ENCODE data around the gene TMEM26.

The TMEM26 gene

GRCh38 chr10:61458031-61458430 is 4.8 kb upstream of the TMEM26 start:
- no peak for DNase-seq

- peak; percentile 47 for DNase-seq
These were observed 3.1 kb upstream of the TMEM26 start for GRCh38 chr10:61456095-61456789.

GRCh38 chr10:61455656-61456055 is 2.5 kb upstream of the TMEM26 start:
- DNase-seq = no peak

- no peak for DNase-seq
These were observed 1.4 kb upstream of the TMEM26 start for GRCh38 chr10:61454541-61454940.

GRCh38 chr10:61452151-61452651 is 980 bp downstream of the TMEM26 start:
- no peak for DNase-seq

- no peak for DNase-seq
These were observed 1.8 kb downstream of the TMEM26 start for GRCh38 chr10:61451357-61451756.

GRCh38 chr10:61448841-61449600 is 4.2 kb downstream of the TMEM26 start:
- DNase-seq = no peak

- no peak for DNase-seq
These were observed 5.1 kb downstream of the TMEM26 start for GRCh38 chr10:61448091-61448490.

GRCh38 chr10:61439058-61439609 is 14.0 kb downstream of the TMEM26 start:
- DNase-seq = no peak

GRCh38 chr10:61438141-61438988 is 14.8 kb downstream of the TMEM26 start:
- peak; percentile 23 for DNase-seq

GRCh38 chr10:61423178-61423577 is 30.0 kb downstream of the TMEM26 start:
- DNase-seq = no peak

- DNase-seq = no peak
These were observed 35.5 kb downstream of the TMEM26 start for GRCh38 chr10:61417661-61418060.

GRCh38 chr10:61415824-61416223 is 37.4 kb downstream of the TMEM26 start:
- no peak for DNase-seq

- DNase-seq = no peak
These were observed 41.5 kb downstream of the TMEM26 start for GRCh38 chr10:61411706-61412105.

- DNase-seq = no peak
These were observed 42.7 kb downstream of the TMEM26 start for GRCh38 chr10:61410353-61411070.

- DNase-seq = no peak
These were observed 44.0 kb downstream of the TMEM26 start for GRCh38 chr10:61409157-61409556.

GRCh38 chr10:61408105-61408504 is 45.1 kb downstream of the TMEM26 start:
- DNase-seq = no peak

- peak; percentile 55 for DNase-seq
These were observed 46.4 kb downstream of the TMEM26 start for GRCh38 chr10:61406736-61407135.

GRCh38 chr10:61406242-61406641 is 46.9 kb downstream of the TMEM26 start:
- peak; percentile 88 for DNase-seq

GRCh38 chr10:61404751-61405150 is 48.4 kb downstream of the TMEM26 start:
- DNase-seq = peak; percentile 94

GRCh38 chr10:61400524-61400923 is 52.7 kb downstream of the TMEM26 start:
- DNase-seq = no peak

GRCh38 chr10:61399406-61399805 is 53.8 kb downstream of the TMEM26 start:
- peak; percentile 89 for DNase-seq

Measured in fibroblast of upper back skin (primary cell).